B cell (primary cell): ENCODE measurements around the gene OR6N2. TPM values are rescaled to one million over a fixed set of nuclear protein-coding genes. Genes with fewer than 3 reads are reported as not detected.

Source experiments
- ATAC-seq: fragments of 200-7000 bp; cut with Tn5 transposase; one replicate; pipeline ENCODE4 v1.10.0; 2021; ENCODE audit warnings: low read depth, mild to moderate bottlenecking, moderate number of reproducible peaks, moderate library complexity
- CTCF ChIA-PET: fragments of 350-600 bp; sonication (Branson Sonifier 250); formaldehyde crosslinking; loops from one replicate; lab custom pipeline; 2021; ENCODE audit warnings: antibody characterized with exemption, inconsistent platforms; lab: Charles Lee
- POLR2A ChIA-PET: fragments of 350-600 bp; sonication (Branson Sonifier 250); formaldehyde crosslinking; loops from one replicate; lab custom pipeline; 2021; ENCODE audit warnings: antibody characterized with exemption; lab: Charles Lee
- DNase-seq: peaks from one replicate; pipeline ENCODE4 v3.0.0; 2013
- H2AFZ ChIP-seq: 2 replicates; pipeline ENCODE4 v1.6.1; 2012; ENCODE audit warnings: mild to moderate bottlenecking, low read depth, low read length; ENCODE audit not compliant: insufficient read depth, poor library complexity, severe bottlenecking
- H3K27ac ChIP-seq, 2 donors: 1 replicate in 1 of 2; 2 replicates in 1 of 2; pipeline ENCODE4 v1.5.1; 2012 to 2013; ENCODE audit warnings: low read length in 2 of 2, mild to moderate bottlenecking in 2 of 2, moderate library complexity in 1 of 2
- H3K27me3 ChIP-seq, 4 experiments: fragments of 200-600 bp in 1 of 4; sonication (generic) in 1 of 4; replicated peaks in 1 of 4; 1 replicate in 2 of 4; 2 replicates in 2 of 4; pipeline versions ENCODE4 v1.6.1 to v1.7.0; 2013 to 2016; ENCODE audit warnings: low read length in 3 of 4, mild to moderate bottlenecking in 2 of 4, mixed read lengths in 1 of 4, moderate library complexity in 1 of 4; ENCODE audit not compliant: insufficient read depth in 4 of 4, control insufficient read depth in 3 of 4; ENCODE audit errors: control extremely low read depth in 1 of 4
- H3K36me3 ChIP-seq, 2 experiments: replicated peaks in 1 of 2; 1 replicate in 1 of 2; 2 replicates in 1 of 2; pipeline versions ENCODE4 v1.6.1 to v1.7.1; 2013; ENCODE audit warnings: low read length in 1 of 2; ENCODE audit not compliant: insufficient read depth in 2 of 2, control insufficient read depth in 1 of 2; ENCODE audit errors: control extremely low read depth in 1 of 2, extremely low read depth in 1 of 2
- H3K4me1 ChIP-seq, 2 donors: fragments of 200-600 bp in 1 of 2; sonication (generic) in 1 of 2; 1 replicate in 1 of 2; 2 replicates in 1 of 2; pipeline versions ENCODE4 v1.5.1 to v1.6.1; 2013 to 2017; ENCODE audit warnings: low read length in 2 of 2; ENCODE audit not compliant: control insufficient read depth in 2 of 2, insufficient read depth in 2 of 2
- H3K4me2 ChIP-seq: replicated peaks from 2 replicates; pipeline ENCODE3; 2012; ENCODE audit warnings: mild to moderate bottlenecking, low read depth, low read length; ENCODE audit not compliant: poor library complexity, severe bottlenecking
- H3K4me3 ChIP-seq, 5 experiments: fragments of 200-600 bp in 1 of 5; sonication (generic) in 1 of 5; 1 replicate in 3 of 5; 2 replicates in 2 of 5; pipeline versions ENCODE4 v1.5.1 to v1.7.0; 2011 to 2016; ENCODE audit warnings: low read length in 4 of 5, mild to moderate bottlenecking in 4 of 5, low read depth in 2 of 5, control low read depth in 1 of 5, moderate library complexity in 1 of 5; ENCODE audit not compliant: insufficient read depth in 1 of 5; ENCODE audit errors: control extremely low read depth in 1 of 5, extremely low read depth in 1 of 5
- H3K79me2 ChIP-seq: fragments of 200-600 bp; sonication (generic); one replicate; pipeline ENCODE4 v1.6.0; 2016; ENCODE audit warnings: low read length; ENCODE audit not compliant: control insufficient read depth, insufficient read depth
- H3K9ac ChIP-seq: fragments of 200-600 bp; sonication (generic); 2 replicates; pipeline ENCODE4 v1.6.1; 2017; ENCODE audit warnings: mild to moderate bottlenecking, low read length, moderate library complexity
- H3K9me3 ChIP-seq, 3 donors: one replicate each; pipeline versions ENCODE4 v1.6.1 to v1.7.1; 2013; ENCODE audit warnings: low read length in 2 of 3; ENCODE audit not compliant: control insufficient read depth in 2 of 3, insufficient read depth in 1 of 3; ENCODE audit errors: control extremely low read depth in 1 of 3
- H4K20me1 ChIP-seq: 2 replicates; pipeline ENCODE4 v1.6.0; 2012; ENCODE audit warnings: mild to moderate bottlenecking, low read length; ENCODE audit not compliant: insufficient read depth, control insufficient read depth, poor library complexity, severe bottlenecking
- H3K27ac Mint-ChIP-seq: one replicate; pipeline ENCODE4 v1.8.0; 2021; ENCODE audit warnings: mixed read lengths
- H3K27me3 Mint-ChIP-seq: one replicate; pipeline ENCODE4 v1.8.0; 2021; ENCODE audit warnings: mixed read lengths
- H3K4me1 Mint-ChIP-seq: one replicate; pipeline ENCODE4 v1.8.0; 2021; ENCODE audit warnings: mixed read lengths
- H3K4me3 Mint-ChIP-seq: one replicate; pipeline ENCODE4 v1.8.0; 2021; ENCODE audit warnings: mixed read lengths
- H3K9me3 Mint-ChIP-seq: one replicate; pipeline ENCODE4 v1.8.0; 2022; ENCODE audit warnings: mixed read lengths; ENCODE audit not compliant: insufficient read depth
- EZH2 ChIP-seq: IDR thresholded peaks from 2 replicates; pipeline ENCODE4 v1.6.1; 2012; ENCODE audit warnings: borderline replicate concordance, low read depth, mild to moderate bottlenecking, moderate library complexity, low read length; ENCODE audit not compliant: insufficient read depth, poor library complexity, severe bottlenecking
- WGBS: methylation state at CpG from one replicate; pipeline ENCODE4 v1.1.5; 2013; ENCODE audit warnings: missing lambda C conversion rate; ENCODE audit not compliant: insufficient coverage; 5-methylcytosine and 5-hydroxymethylcytosine counted together
- intact Hi-C: fragments of 100-400 bp; cut with micrococcal nuclease; formaldehyde crosslinking; loops from one replicate; pipeline ENCODE4 v1.10.0; 2022
- polyA plus RNA-seq: library from polyadenylated mRNA; depleted of rRNA; stranded (reverse); fragments of >200 nt; gene quantifications from 2 replicates; pipeline ENCODE4 v1.2.3, GENCODE V29; 2012
- small RNA-seq: library from RNA; depleted of rRNA; stranded (forward); fragments of <200 nt; gene quantifications from one replicate; pipeline ENCODE3, GENCODE V24; 2012; ENCODE audit warnings: low replicate concordance, low read depth; ENCODE audit not compliant: insufficient read length
- total RNA-seq, 2 donors: library from RNA; stranded (reverse); fragments of 120-200 nt in 1 of 2; gene quantifications; 1 replicate in 1 of 2; 2 replicates in 1 of 2; pipeline versions ENCODE4 v1.2.3 to v1.2.4, GENCODE V29; 2013 to 2022
- TF ChIP-seq, protein P1 (sequence below): fragments of 200-600 bp; IDR thresholded peaks from one replicate; pipeline ENCODE4 v1.8.0; 2022; ENCODE audit warnings: antibody characterized with exemption, mild to moderate bottlenecking

The OR6N2 gene
- total and polyA plus RNA-seq, 2 donors (not counting 1 experiment from before 2014, with no cell fraction given): not detected

DNA sequence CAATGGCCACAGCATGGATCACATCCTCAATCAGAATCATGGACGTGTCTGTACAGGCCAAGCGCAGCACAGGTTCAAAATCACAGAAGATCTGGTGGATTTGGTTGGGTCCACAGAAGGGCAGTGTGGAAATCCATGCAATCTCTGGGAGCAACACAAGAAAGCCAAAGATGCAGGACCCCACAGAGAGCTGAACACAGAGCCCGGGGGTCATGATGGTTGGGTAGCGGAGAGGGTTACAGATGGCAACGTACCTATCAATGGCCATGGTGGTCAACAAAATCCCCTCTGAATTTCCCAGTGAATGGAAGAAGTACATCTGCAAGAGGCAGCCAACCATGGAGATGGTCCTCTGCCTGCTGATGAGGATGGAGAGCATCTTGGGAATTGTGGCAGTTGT lies 56.6 kb downstream of the OR6N2 start:
- no peak overlapping the region for H2AFZ ChIP-seq
- DNase-seq (no peak), ATAC-seq (no peak)
- H3K27me3 Mint-ChIP-seq: peaks cover 30% of the 10 kb centered on the region
- no peak for TF ChIP-seq EZH2
- TF ChIP-seq, protein P1, sequence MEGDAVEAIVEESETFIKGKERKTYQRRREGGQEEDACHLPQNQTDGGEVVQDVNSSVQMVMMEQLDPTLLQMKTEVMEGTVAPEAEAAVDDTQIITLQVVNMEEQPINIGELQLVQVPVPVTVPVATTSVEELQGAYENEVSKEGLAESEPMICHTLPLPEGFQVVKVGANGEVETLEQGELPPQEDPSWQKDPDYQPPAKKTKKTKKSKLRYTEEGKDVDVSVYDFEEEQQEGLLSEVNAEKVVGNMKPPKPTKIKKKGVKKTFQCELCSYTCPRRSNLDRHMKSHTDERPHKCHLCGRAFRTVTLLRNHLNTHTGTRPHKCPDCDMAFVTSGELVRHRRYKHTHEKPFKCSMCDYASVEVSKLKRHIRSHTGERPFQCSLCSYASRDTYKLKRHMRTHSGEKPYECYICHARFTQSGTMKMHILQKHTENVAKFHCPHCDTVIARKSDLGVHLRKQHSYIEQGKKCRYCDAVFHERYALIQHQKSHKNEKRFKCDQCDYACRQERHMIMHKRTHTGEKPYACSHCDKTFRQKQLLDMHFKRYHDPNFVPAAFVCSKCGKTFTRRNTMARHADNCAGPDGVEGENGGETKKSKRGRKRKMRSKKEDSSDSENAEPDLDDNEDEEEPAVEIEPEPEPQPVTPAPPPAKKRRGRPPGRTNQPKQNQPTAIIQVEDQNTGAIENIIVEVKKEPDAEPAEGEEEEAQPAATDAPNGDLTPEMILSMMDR: no peak
- H3K4me3 ChIP-seq: no peak overlapping the region
- intact Hi-C loops: no loop called here
- no peak overlapping the region for H3K27ac ChIP-seq
- WGBS: 98% methylated on average over 4 of the region's 5 CpGs
- CTCF ChIA-PET: no interaction called here
- no peaks in the 10 kb centered on the region for H3K36me3 ChIP-seq
- no peak overlapping the region for H3K4me3 Mint-ChIP-seq
- H3K27me3 ChIP-seq: peaks cover 0 to 10% (median 0%) of the 10 kb centered on the region in 4 experiments
- H3K4me2 ChIP-seq: no peak overlapping the region
- H3K27ac Mint-ChIP-seq: no peak overlapping the region
- no peaks in the 10 kb centered on the region for H3K79me2 ChIP-seq
- no peaks in the 10 kb centered on the region for H3K9me3 ChIP-seq
- no peaks in the 10 kb centered on the region for H4K20me1 ChIP-seq
- H3K9ac ChIP-seq: no peak overlapping the region
- no peaks in the 10 kb centered on the region for H3K4me1 Mint-ChIP-seq
- POLR2A ChIA-PET: no interaction called here
- H3K4me1 ChIP-seq: no peaks in the 10 kb centered on the region
- H3K9me3 Mint-ChIP-seq: no peaks in the 10 kb centered on the region

Small RNA genes lying within 50 kb of the gene (small RNA-seq; reads per million reads assigned to genes)
- not detected for gene OR2AQ1P

Other genes starting within 250 kb of the OR6N2 start
- gene OR6Y1, start 226.8 kb downstream of the OR6N2 start, total RNA-seq: not detected in 2 replicates
- gene OR6Y1, start 226.8 kb downstream of the OR6N2 start, polyA plus RNA-seq: not detected in 2 replicates
- not detected in 2 replicates for gene OR6P1, start 210.6 kb downstream of the OR6N2 start, total RNA-seq
- gene OR6P1, start 210.6 kb downstream of the OR6N2 start, polyA plus RNA-seq: not detected in 2 replicates
- gene OR10X1, start 201.3 kb downstream of the OR6N2 start, total RNA-seq: not detected in 2 replicates
- not detected in 2 replicates for gene OR10X1, start 201.3 kb downstream of the OR6N2 start, polyA plus RNA-seq
- gene OR10Z1, start 175.9 kb downstream of the OR6N2 start, total RNA-seq: not detected in 2 replicates
- not detected in 2 replicates for gene OR10Z1, start 175.9 kb downstream of the OR6N2 start, polyA plus RNA-seq
- not detected in 2 replicates for gene SPTA1, start 94.5 kb downstream of the OR6N2 start, total RNA-seq
- gene SPTA1, start 94.5 kb downstream of the OR6N2 start, polyA plus RNA-seq: 0.21 and 0.36 TPM in 2 replicates
- gene OR6K2, start 80.6 kb downstream of the OR6N2 start, total RNA-seq: not detected in 2 replicates
- not detected in 2 replicates for gene OR6K2, start 80.6 kb downstream of the OR6N2 start, polyA plus RNA-seq
- gene OR6K3, start 60.5 kb downstream of the OR6N2 start, total RNA-seq: not detected in 2 replicates
- not detected in 2 replicates for gene OR6K3, start 60.5 kb downstream of the OR6N2 start, polyA plus RNA-seq
- not detected in 2 replicates for gene OR6K6, start 26.5 kb downstream of the OR6N2 start, total RNA-seq
- gene OR6K6, start 26.5 kb downstream of the OR6N2 start, polyA plus RNA-seq: not detected in 2 replicates
- gene OR6N1, start 9.0 kb downstream of the OR6N2 start, total RNA-seq: not detected in 2 replicates
- gene OR6N1, start 9.0 kb downstream of the OR6N2 start, polyA plus RNA-seq: not detected in 2 replicates
- 8.5 and 10.1 TPM in 2 replicates for gene MNDA, start 50.1 kb upstream of the OR6N2 start, total RNA-seq
- gene MNDA, start 50.1 kb upstream of the OR6N2 start, polyA plus RNA-seq: 3.8 and 7.1 TPM in 2 replicates
- gene PYHIN1, start 150.3 kb upstream of the OR6N2 start, total RNA-seq: 12.0 and 13.9 TPM in 2 replicates
- gene PYHIN1, start 150.3 kb upstream of the OR6N2 start, polyA plus RNA-seq: 5.5 and 8.6 TPM in 2 replicates
- gene IFI16, start 228.7 kb upstream of the OR6N2 start, total RNA-seq: 150 and 176 TPM in 2 replicates
- gene IFI16, start 228.7 kb upstream of the OR6N2 start, polyA plus RNA-seq: 89.0 and 112 TPM in 2 replicates